Measurements from ENCODE around the gene KIR3DL1. TPM values are rescaled to one million over a fixed set of nuclear protein-coding genes. Genes with fewer than 3 reads are reported as not detected.
A peak's percentile ranks its signal among the peaks of the same experiment; 100 is the strongest.
"Not testable (repeated sequence)": the region's sequence is repeated elsewhere in the genome, so short reads cannot be mapped to it uniquely, and the experiment has no call there.

The KIR3DL1 gene
- total and polyA plus RNA-seq, 2 of the 13 experiments (the other 11 are each of a cell fraction or from before 2014, with no cell fraction given) = not detected

- Histone ChIP-seq H2AFZ (ENCODE audit: low read length) (no peak overlapping the region), H4K20me1 (ENCODE audit: insufficient read depth, low read length) (no peaks in the 10 kb centered on the region), H3K4me3 (replicated peaks in 1 of 3; ENCODE audit: insufficient read depth in 1 of 3, low read depth in 2 of 3, low read length in 3 of 3) (no peak overlapping the region), H3K9ac (ENCODE audit: insufficient read depth, low read depth, low read length) (no peak overlapping the region), H3K79me2 (ENCODE audit: insufficient read depth, low read length) (no peaks in the 10 kb centered on the region), H3K27me3 (ENCODE audit: control insufficient read depth in 1 of 2, insufficient read depth in 2 of 2, low read length in 2 of 2) (peaks cover 0 to 2% of the 10 kb centered on the region in 2 experiments; a peak in 1 of 5 replicates), H3K36me3 (replicated peaks in 1 of 2; ENCODE audit: control insufficient read depth in 1 of 2, insufficient read depth in 2 of 2, low read length in 2 of 2) (no peaks in the 10 kb centered on the region), H3K27ac (ENCODE audit: extremely low read length, insufficient read depth, low read length) (no peak overlapping the region), H3K4me2 (ENCODE audit: low read depth, low read length) (no peak overlapping the region), H3K9me3 (ENCODE audit: low read length) (no peaks in the 10 kb centered on the region), H3K4me1 (ENCODE audit: insufficient read depth, low read length) (no peaks in the 10 kb centered on the region)
- no peak for ATAC-seq
- no peak for DNase-seq (ENCODE audit: low spot score)
- ChIA-PET CTCF (ENCODE audit: low intra/inter-chr PET ratio, low total read pairs) (no interaction called here), POLR2A (no interaction called here)
- in situ Hi-C loops (cut with HindIII; ENCODE audit: extremely low pct_ligation_motif_present, low pct_unique_long_range_greater_than_20kb) = no loop called here
- WGBS (ENCODE audit: low lambda C conversion rate) = 17% methylated on average over 2 of the region's 2 CpGs
- BruUV-seq (replicated peaks) = no TSS peak
- intact Hi-C loops (cut with micrococcal nuclease; ENCODE audit: unreplicated experiment) = no loop called here
- no peak for FAIRE-seq
- TF ChIP-seq MAFF (IDR thresholded peaks at IDR 0.05; ENCODE audit: low read depth, low read length) = peak; percentile 33; the same call in 1 of the 2 replicates
- peak; percentile 42 to 61; a peak in 3 of 4 replicates for TF ChIP-seq MAFK (conservative IDR thresholded peaks at IDR 0.05 in 1 of 2, IDR thresholded peaks at IDR 0.05 in 1 of 2; ENCODE audit: low read length in 2 of 2)
- TF ChIP-seq CBX1 (IDR thresholded peaks at IDR 0.05; ENCODE audit: low read depth) = no peak
Measured at GRCh38 chr19:54806516-54806838, 9.8 kb upstream of the KIR3DL1 start.

DNA sequence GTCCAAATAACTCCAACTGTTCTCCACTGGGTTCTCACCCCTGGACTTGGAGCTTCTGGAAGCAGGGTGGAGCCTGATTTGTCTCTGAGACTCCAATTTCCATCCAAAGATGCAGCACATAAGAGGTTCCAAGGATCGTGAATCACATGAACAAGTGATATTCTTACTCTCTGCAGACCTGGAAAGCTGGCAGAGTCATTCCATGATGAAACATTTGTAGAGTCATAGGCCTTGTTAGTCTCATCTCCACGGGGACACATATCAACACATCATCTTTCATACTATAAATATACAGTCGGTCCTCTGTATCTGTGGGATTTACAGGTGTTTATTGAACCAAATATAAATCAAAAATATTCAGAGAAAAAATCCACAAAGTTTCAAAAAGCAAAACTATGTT, 1.7 kb upstream of the KIR3DL1 start:
- DNase-seq (ENCODE audit: low spot score); intact Hi-C loops (cut with micrococcal nuclease; ENCODE audit: unreplicated experiment); H3K9me3 ChIP-seq (ENCODE audit: low read length); H3K27ac ChIP-seq (ENCODE audit: extremely low read length, insufficient read depth, low read length); FAIRE-seq; POLR2A ChIA-PET; H3K4me1 ChIP-seq (ENCODE audit: insufficient read depth, low read length); H3K4me2 ChIP-seq (ENCODE audit: low read depth, low read length); H3K9ac ChIP-seq (ENCODE audit: insufficient read depth, low read depth, low read length); H3K27me3 ChIP-seq (ENCODE audit: control insufficient read depth in 1 of 2, insufficient read depth in 2 of 2, low read length in 2 of 2); H3K79me2 ChIP-seq (ENCODE audit: insufficient read depth, low read length); H2AFZ ChIP-seq (ENCODE audit: low read length); H4K20me1 ChIP-seq (ENCODE audit: insufficient read depth, low read length); in situ Hi-C loops (cut with HindIII; ENCODE audit: extremely low pct_ligation_motif_present, low pct_unique_long_range_greater_than_20kb); CTCF ChIA-PET (ENCODE audit: low intra/inter-chr PET ratio, low total read pairs); H3K36me3 ChIP-seq (replicated peaks in 1 of 2; ENCODE audit: control insufficient read depth in 1 of 2, insufficient read depth in 2 of 2, low read length in 2 of 2); H3K4me3 ChIP-seq (replicated peaks in 1 of 3; ENCODE audit: insufficient read depth in 1 of 3, low read depth in 2 of 3, low read length in 3 of 3); ATAC-seq; BruUV-seq (replicated peaks): not testable (repeated sequence)
- 3% methylated on average over 3 of the region's 3 CpGs for WGBS (ENCODE audit: low lambda C conversion rate)

All from HepG2 (cell line).